Left lung (tissue), 10 donors: ENCODE measurements around the gene RALGPS1. TPM values are rescaled to one million over a fixed set of nuclear protein-coding genes. Genes with fewer than 3 reads are reported as not detected.

ENCODE experiments used
- ATAC-seq: fragments of 200-7000 bp; cut with Tn5 transposase; one replicate; pipeline ENCODE4 v1.9.1; 2020; ENCODE audit warnings: moderate library complexity
- DNase-seq, 4 donors: peaks; one replicate each; pipeline ENCODE4 v3.0.0-alpha.2; 2013 to 2020
- H3K27ac ChIP-seq, 2 donors: fragments of 200-600 bp; sonication (generic) in 1 of 2; one replicate each; pipeline versions ENCODE4 v1.5.0 to v1.8.0; 2020 to 2021
- H3K27me3 ChIP-seq, 2 donors: fragments of 200-600 bp; sonication (generic) in 1 of 2; one replicate each; pipeline versions ENCODE4 v1.5.0 to v1.8.0; 2020 to 2021
- H3K36me3 ChIP-seq, 2 donors: fragments of 200-600 bp; sonication (generic) in 1 of 2; one replicate each; pipeline versions ENCODE4 v1.5.0 to v1.8.0; 2020 to 2021
- H3K4me1 ChIP-seq, 2 donors: fragments of 200-600 bp; one replicate each; pipeline ENCODE4 v1.8.0; 2021
- H3K4me3 ChIP-seq, 2 donors: fragments of 200-600 bp; sonication (generic) in 1 of 2; one replicate each; pipeline versions ENCODE4 v1.5.0 to v1.8.0; 2020 to 2021; ENCODE audit warnings: mild to moderate bottlenecking in 1 of 2
- H3K9me3 ChIP-seq, 2 donors: fragments of 200-600 bp; sonication (generic) in 1 of 2; one replicate each; pipeline versions ENCODE4 v1.5.0 to v1.8.0; 2020 to 2021
- intact Hi-C, 2 donors: fragments of 100-400 bp; cut with DNase I; formaldehyde crosslinking; loops; one replicate each; pipeline versions ENCODE4 v1.11.2 to v1.14.2; 2022
- polyA plus RNA-seq, 6 donors: library from polyadenylated mRNA; unstranded; fragments of 120-200 nt; gene quantifications; one replicate each; pipeline ENCODE4 v1.2.1, GENCODE V29; 2013; ENCODE audit not compliant: insufficient read length in 6 of 6
- total RNA-seq, 2 donors: library from RNA; stranded (reverse); fragmentation: NEBNext Ultra II Directional; extraction: Animal tissue kit (Norgen Biotek cat#: 25700); gene quantifications; one replicate each; pipeline ENCODE4 v1.2.1, GENCODE V29; 2021
- TF ChIP-seq, protein P1 (sequence below), 2 donors: fragments of 200-600 bp; sonication (generic) in 1 of 2; IDR thresholded peaks; one replicate each; pipeline versions ENCODE4 v1.5.0 to v1.8.0; 2021; ENCODE audit warnings: antibody characterized with exemption in 2 of 2
- donor health status: DM: no; HTN: yes; CAD: no.
- donor health status: DM: no; HTN: no; CAD: no.

The RALGPS1 gene
- total and polyA plus RNA-seq, 8 donors: 11.9 to 27.6 (median 21.5) TPM

DNA sequence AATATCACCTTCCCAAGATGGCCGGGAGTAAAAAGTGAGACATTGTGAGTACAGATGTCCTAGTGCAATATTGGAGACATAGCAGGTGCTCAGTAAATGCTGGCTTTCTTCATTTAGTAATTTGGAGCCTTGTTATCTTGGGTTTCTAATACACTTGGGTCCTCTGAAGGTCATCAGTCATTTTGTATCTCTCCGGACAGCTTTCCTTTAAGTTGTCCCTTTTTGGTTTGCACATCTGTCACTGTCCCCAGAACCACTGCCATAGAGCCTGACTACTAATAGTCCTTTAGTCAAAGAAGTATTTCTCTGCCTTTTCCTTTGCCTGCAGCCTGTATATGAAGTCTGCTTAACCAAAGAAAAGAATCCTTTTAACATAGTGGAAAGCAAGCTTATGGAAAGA, 215.7 kb downstream of the RALGPS1 start:
- H3K4me1 ChIP-seq: peaks cover 33 to 38% of the 10 kb centered on the region in 2 donors
- intact Hi-C loops: no loop called here
- DNase-seq: no peak
- no peaks in the 10 kb centered on the region for H3K9me3 ChIP-seq
- no peak overlapping the region for H3K4me3 ChIP-seq
- peak overlapping the region in 1 of 2 donors; percentile 55 for H3K27ac ChIP-seq
- no peak for ATAC-seq
- H3K36me3 ChIP-seq: no peaks in the 10 kb centered on the region
- TF ChIP-seq, protein P1, sequence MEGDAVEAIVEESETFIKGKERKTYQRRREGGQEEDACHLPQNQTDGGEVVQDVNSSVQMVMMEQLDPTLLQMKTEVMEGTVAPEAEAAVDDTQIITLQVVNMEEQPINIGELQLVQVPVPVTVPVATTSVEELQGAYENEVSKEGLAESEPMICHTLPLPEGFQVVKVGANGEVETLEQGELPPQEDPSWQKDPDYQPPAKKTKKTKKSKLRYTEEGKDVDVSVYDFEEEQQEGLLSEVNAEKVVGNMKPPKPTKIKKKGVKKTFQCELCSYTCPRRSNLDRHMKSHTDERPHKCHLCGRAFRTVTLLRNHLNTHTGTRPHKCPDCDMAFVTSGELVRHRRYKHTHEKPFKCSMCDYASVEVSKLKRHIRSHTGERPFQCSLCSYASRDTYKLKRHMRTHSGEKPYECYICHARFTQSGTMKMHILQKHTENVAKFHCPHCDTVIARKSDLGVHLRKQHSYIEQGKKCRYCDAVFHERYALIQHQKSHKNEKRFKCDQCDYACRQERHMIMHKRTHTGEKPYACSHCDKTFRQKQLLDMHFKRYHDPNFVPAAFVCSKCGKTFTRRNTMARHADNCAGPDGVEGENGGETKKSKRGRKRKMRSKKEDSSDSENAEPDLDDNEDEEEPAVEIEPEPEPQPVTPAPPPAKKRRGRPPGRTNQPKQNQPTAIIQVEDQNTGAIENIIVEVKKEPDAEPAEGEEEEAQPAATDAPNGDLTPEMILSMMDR (IDR thresholded peaks at IDR 0.05): no peak
- H3K27me3 ChIP-seq: no peaks in the 10 kb centered on the region

DNA sequence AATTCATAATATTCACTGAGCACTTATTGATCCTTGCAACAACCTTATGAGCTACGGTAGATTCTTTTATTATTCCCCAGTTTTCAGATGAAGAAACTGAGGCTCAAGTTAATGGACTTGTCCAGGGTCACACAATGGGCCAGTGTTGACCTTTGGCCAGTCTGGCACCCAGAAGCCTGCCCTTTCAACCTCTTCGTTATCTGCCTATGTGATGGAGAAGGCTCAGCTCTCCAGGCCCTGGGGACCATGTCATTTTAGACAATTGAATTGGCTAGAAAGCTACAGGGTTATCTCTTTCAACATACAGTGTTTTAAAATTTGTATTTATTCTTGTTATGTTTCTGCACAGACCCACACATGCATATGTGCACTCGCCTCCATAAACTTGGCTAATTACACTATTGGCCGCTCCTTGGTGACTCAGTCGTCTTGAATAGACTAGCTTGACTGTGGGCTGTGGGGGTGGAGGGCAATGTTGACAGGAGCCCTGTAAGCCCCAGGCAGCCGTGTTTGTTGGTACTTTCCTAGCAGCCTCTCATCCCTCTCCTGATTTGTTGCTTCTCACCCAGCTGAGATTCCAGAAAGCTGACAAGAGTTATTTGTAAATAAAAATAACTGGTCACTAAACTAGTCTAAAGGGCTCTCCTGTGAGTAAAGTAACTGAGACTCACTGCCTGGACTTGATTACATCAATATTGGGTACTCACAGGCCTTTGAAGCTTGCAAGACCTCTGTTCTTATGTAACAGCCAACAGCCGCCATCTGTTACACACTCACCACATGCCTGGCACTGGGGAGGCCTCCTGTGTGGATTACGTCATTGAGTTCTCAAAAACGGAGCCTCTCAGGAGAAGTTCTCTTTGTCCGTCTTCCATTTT, 216.3 kb downstream of the RALGPS1 start:
- intact Hi-C loops: no loop called here
- Histone ChIP-seq H3K27ac (peak overlapping the region in 1 of 2 donors; percentile 55), H3K4me1 (peaks cover 33 to 38% of the 10 kb centered on the region in 2 donors), H3K4me3 (no peak overlapping the region), H3K9me3 (no peaks in the 10 kb centered on the region), H3K36me3 (no peaks in the 10 kb centered on the region), H3K27me3 (no peaks in the 10 kb centered on the region)
- TF ChIP-seq, protein P1 (IDR thresholded peaks at IDR 0.05): no peak
- DNase-seq (peak in 2 of 4 donors; percentile 53 to 77), ATAC-seq (peak; percentile 58)

DNA sequence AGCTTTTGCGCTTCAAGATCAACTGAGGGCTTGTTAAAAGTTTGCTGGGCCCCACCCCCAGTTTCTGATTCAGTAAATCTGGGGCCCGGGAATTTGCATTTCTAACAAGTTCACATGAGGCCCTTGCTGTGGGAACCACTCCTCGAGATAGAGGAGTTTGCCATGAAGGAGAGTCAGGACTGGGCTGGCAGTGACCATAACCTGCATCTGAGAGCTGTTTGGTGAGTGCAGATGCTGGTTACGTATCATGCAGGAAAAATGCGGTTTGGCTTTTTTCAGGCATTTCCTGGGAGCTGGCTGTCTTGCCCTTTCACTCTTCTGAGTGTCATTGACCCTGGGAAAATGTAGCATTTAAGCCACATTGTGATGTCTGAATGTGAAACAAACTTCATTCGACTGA, 217.3 kb downstream of the RALGPS1 start:
- Histone ChIP-seq H3K4me1 (peaks cover 33 to 38% of the 10 kb centered on the region in 2 donors), H3K27ac (peak overlapping the region in 1 of 2 donors; percentile 55), H3K4me3 (no peak overlapping the region), H3K27me3 (no peaks in the 10 kb centered on the region), H3K9me3 (no peaks in the 10 kb centered on the region), H3K36me3 (no peaks in the 10 kb centered on the region)
- no peak for ATAC-seq
- DNase-seq: no peak
- TF ChIP-seq, protein P1 (IDR thresholded peaks at IDR 0.05): no peak
- intact Hi-C loops: no loop called here

DNA sequence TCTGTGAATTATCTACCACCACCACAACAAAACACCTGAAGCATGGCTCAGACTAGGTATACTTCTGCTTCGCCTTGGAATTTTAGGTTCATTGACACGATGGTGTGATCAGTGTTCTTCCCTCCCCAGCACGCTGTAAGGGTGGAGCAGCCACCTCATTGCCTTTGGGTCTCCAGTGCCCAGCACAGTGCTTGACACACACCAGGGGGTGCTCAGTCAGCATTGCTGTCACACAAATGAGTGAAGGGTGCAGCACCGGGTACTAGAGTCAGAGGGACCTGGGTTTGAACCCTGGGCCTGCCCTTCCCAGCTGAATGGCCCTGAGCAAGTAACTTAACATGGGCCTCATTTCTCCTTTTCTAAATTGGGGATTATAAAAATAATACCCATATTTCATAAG, 217.8 kb downstream of the RALGPS1 start:
- Histone ChIP-seq H3K27ac (no peak overlapping the region), H3K9me3 (no peaks in the 10 kb centered on the region), H3K36me3 (no peaks in the 10 kb centered on the region), H3K27me3 (no peaks in the 10 kb centered on the region), H3K4me1 (peaks cover 33 to 38% of the 10 kb centered on the region in 2 donors), H3K4me3 (no peak overlapping the region)
- ATAC-seq (no peak), DNase-seq (no peak)
- TF ChIP-seq, protein P1 (IDR thresholded peaks at IDR 0.05): no peak
- intact Hi-C loops: no loop called here

DNA sequence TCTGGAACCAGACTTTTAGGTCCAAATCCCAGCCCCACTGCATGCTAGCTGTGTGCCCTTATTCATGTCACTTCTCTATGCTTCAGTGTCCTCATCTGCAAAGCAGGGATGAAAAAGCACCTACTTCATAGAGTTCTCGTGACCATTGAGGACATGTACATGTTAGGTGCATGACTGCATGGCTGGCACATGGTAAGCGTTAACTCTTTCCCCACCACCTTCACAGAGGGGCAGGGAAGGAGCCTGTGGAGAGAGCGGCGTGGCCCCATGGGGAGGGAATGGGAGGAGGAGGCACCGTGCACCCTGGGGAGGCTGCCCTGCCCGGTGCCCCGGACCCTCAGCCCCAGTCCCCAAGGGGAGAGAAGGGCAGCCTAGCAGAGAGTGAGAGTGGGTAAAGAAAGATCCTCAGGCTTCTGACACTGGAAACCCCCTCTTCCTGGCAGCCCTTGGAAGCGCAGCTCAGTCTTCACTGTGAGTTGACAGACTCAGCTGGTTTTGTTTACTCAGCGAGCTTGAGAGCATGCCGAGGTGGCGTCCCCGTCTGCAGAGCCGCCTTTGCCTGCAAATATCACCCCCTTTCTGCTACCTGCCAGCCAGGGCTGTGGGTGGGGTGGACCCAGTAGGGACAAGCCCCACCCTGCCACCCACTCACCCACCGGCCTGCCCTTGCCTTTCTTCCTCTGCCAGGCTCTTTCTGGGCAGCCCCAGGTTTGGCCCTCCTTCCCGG, 218.5 kb downstream of the RALGPS1 start:
- Histone ChIP-seq H3K36me3 (no peaks in the 10 kb centered on the region), H3K27ac (peak overlapping the region; percentile 24 to 80), H3K4me3 (no peak overlapping the region), H3K27me3 (no peaks in the 10 kb centered on the region), H3K9me3 (no peaks in the 10 kb centered on the region), H3K4me1 (peaks cover 33 to 38% of the 10 kb centered on the region in 2 donors)
- TF ChIP-seq, protein P1 (IDR thresholded peaks at IDR 0.05): no peak
- DNase-seq (peak in 3 of 4 donors; percentile 54 to 76 (median 68)), ATAC-seq (peak; percentile 74)
- intact Hi-C loops: no loop called here
